ENCODE measurements around the gene KCNC1.

- no peak for TF ChIP-seq POLR2AphosphoS5 (IDR thresholded peaks at IDR 0.05; ENCODE audit: borderline replicate concordance, low read depth, low read length)
- TF ChIP-seq EZH2 (IDR thresholded peaks at IDR 0.05), result no peak
Observed at GRCh38 chr11:17786824-17787525, 52.4 kb downstream of the KCNC1 start.

Measured in SK-N-MC (cell line).